SK-MEL-5 (cell line): ENCODE results near the gene DPAGT1. TPM values are rescaled to one million over a fixed set of nuclear protein-coding genes. Genes with fewer than 3 reads are reported as not detected.
"Not testable (repeated sequence)": the region's sequence is repeated elsewhere in the genome, so short reads cannot be mapped to it uniquely, and the experiment has no call there.

ENCODE experiments used
- DNase-seq: peaks from one replicate; pipeline ENCODE4 v3.0.0-alpha.2; 2016; ENCODE audit warnings: low read depth, low spot score
- in situ Hi-C: cut with HindIII; loops from 2 replicates; pipeline ENCODE4 v1.10.0; 2016; ENCODE audit warnings: low sequenced_read_pairs, high pct_unique_total_duplicates, low pct_unique_long_range_greater_than_20kb
- polyA plus RNA-seq, 2 experiments: library from polyadenylated mRNA; depleted of rRNA; stranded (reverse); fragments of >200 nt; gene quantifications; 2 replicates each; pipeline ENCODE4 v1.2.3, GENCODE V29; 2015
- total RNA-seq: library from RNA; depleted of rRNA; stranded (reverse); fragments of >200 nt; shearing (Covaris generic); gene quantifications from 2 replicates; pipeline ENCODE4 v1.2.3, GENCODE V29; 2014; rRNA removed

Gene DPAGT1
- 22.3 and 26.1 TPM in 2 replicates for total RNA-seq
- polyA plus RNA-seq (2015; cell fraction: cytosol; rRNA removed) = 50.0 and 56.3 TPM in 2 replicates
- polyA plus RNA-seq (2015; cell fraction: nucleus; rRNA removed) = 186 and 227 TPM in 2 replicates

DNA sequence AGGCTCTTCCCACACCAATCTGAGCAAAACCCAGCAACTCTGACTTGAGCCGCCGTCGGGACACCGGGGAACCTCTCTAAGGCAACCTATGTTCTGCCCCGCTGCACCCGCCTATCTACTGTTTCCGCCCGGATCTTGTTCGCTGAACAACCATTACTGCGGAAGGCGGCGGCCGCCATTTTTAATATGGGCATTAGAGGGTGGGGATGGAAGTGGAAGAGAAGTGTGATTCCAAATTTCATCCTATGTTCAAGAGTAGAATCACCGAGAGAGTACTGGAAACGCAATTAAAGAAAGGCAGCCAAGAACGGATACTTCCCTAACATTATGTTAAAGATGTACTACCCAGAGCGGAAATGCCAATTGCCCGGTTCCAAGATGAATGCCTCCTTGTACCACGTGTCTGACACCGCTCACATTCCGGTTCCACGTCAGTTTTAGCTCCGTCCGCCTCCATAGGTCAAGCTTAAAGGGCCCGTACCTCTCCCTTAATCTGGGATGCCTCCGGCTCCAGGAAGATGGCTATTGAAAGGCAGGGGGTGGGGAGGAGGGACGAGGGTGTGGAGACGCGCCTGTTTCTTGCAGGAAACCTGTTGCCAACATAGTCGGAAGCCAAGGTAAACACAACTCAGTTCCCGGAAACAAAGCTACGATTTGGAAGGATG lies at the start of gene DPAGT1:
Gene DPAGT1, minus strand, starts transcription at position 95 of the 665 bp plus-strand sequence. CDS start 198 bp downstream, outside the sequence.
- DNase-seq = peak; percentile 96
- in situ Hi-C loops = no loop called here

DNA sequence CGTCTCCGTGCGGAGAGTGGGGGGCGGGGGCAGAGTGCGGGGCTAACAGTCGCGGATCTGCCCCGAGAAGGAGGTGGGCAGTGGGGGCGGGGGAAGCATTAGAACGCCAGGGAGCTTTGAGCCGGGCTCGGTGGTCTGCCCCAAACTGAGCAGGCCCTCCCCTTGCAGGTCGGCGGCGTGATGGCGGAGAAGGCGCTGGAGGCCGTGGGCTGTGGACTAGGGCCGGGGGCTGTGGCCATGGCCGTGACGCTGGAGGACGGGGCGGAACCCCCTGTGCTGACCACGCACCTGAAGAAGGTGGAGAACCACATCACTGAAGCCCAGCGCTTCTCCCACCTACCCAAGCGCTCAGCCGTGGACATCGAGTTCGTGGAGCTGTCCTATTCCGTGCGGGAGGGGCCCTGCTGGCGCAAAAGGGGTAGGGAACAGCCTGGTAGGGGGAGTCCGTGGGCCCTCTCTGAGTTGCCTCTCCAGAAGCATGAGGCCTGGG lies 48.2 kb upstream of the DPAGT1 start:
- DNase-seq = no peak
- in situ Hi-C loops = no loop called here

DNA sequence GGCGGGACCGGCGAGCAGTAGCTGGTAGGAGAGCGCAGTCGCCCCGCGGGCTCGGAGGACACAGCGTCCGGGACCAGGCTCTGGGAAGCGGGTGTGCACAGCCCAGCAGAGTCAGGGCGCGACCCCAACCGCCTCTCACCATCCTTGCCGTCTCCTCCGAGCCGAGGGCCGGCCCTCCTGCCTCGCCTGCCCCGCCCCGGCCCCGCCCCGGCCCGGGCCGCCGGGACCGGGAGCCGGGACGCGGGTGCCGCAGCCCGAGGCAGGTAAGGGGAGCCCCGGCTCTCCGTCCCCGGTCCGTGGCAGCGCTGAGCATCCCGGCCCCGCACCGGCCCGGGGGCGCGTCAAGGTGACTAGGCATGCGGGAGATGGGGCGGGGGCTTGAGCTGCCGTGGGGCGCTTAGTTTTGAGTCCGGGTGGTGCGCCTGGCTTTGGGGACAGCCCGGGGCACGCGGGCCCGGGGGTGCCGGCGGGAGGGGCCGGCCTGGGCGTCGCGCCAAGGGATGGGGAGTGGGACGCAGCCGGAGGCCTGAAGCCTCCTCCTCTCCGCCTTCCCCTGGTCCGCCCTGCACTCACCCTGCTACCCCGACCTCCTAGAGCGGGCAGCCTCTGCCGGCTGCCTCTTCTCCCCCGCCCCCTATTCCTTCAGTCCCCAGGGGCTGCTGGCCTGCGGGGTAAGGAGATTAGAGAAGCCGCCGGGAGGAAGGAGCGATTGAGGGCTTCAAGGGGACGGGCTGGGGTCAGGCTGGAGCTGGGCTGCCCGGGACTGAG lies 47.5 kb upstream of the DPAGT1 start, which contains the start of gene ABCG4:
Gene ABCG4, plus strand, starts transcription at position 35 of the 768 bp plus-strand sequence. CDS start 914 bp downstream, outside the sequence.
- DNase-seq = no peak
- in situ Hi-C loops = no loop called here

DNA sequence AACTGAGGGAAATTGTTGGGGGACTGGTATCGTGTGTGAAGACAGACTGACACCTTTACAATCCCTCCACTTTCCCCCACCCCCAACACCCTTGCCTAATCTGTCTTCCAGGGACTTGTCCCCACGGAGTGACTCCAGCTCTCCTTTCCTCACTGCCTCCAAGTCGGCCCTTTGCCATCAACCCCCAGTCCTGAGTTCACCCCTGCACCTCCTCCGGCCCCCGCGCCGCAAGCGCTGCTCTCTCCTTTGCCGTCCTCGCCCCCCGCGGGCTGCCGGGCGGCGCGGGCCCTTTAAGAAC lies 47.0 kb upstream of the DPAGT1 start:
- no peak for DNase-seq
- in situ Hi-C loops = no loop called here

DNA sequence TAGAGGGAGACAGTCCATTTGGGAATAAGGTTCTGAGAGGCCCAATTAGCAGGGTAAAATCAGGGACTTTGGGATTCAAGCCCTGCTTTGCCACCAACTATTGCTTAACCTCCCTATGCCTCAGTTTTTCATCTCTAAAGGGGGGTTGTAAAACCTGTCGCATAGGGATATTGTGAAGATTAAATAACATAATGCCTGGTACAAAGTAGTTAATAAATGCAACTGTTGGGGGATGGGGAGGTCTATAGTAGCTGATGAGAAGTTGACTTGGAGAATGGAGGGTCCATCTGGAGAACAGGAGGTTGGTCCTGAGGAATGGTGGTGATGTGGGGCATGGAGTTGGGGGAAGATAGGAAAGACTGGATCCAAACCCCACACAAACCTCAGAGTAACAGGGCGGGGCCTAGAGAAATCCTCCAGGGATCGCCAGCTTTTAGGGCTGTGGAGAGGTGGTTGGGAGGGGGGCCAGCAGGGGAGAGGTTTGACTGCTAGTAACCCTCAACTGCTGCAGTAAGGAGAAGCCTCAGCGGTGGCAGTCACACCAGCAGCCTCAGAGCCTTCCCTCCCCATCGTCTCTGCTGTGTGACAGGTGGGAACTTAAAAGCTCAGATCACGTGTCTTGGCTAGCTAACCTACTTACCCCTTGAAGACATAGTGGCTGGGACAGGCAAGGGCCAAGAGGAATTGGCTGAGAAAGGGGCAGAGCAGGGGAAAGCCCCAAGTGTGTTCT lies 46.1 kb upstream of the DPAGT1 start:
- no peak for DNase-seq
- in situ Hi-C loops = no loop called here

DNA sequence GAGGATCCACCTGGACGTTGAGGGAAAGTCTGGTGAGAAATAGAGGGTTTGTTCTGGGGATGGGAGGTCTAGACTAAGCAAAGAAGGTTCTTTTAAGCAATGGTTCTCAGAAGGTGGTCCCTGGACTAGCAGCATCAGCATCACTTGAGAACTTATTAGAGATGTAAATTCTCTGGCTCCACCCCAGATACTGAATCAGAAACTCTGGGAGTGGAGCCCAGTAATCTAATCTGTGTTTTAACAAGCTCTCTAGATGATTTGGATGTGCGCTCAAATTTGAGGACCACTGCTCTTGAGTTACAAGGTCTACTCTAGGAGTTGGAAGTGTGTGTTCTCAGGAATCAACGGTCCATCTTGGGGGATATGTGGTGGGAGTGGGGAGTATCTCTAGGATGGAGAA lies 43.9 kb upstream of the DPAGT1 start:
- DNase-seq = no peak
- in situ Hi-C loops = no loop called here

DNA sequence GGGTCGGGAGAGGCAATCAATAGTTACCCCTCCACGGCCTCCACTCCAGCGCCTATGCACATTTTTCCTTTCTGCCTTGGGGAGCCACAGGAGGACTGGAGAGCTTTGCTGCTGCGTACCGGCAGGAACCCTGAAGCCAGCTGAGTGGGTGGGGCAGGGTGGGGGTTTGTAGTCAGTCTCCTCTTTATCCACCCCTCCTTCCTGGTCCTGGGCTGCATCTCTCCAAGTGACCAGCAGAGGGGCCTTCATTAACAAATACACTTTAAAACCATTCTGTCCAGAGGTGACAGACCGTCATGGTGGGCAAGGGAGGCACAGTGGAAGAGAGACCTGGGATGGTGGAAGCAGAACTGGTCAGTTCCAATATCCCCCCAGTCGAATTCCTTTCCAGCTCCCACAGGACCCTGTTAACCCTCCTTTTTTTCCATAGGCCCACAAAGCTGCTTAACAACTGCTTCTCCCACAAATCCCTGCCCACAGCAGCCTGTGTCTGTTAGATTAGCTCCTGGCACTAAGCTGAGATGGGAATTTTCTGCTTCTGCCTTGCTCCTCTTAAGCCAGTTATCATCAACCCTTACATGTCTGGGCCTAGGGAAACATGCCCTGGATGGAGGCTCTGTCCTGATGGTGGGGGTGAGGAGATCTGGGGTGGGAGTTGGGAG lies 43.3 kb upstream of the DPAGT1 start:
- DNase-seq = peak; percentile 81
- in situ Hi-C loops = no loop called here

DNA sequence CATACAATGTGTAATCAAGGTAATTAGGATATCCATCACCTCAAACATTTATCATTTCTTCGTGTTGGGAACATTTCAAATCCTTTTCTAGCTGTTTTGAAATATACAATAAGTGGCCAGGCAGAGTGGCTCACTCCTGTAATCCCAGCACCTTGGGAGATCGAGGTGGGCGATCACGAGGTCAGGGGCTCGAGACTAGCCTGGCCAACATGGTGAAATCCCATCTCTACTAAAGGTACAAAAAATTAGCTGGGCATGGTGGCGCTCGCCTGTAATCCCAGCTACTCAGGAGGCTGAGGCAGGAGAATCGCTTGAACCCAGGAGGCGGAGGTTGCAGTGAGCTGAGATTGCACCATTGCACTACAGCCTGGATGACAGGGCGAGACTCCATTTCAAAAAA lies 37.6 kb upstream of the DPAGT1 start:
- in situ Hi-C loops = not testable (repeated sequence)

DNA sequence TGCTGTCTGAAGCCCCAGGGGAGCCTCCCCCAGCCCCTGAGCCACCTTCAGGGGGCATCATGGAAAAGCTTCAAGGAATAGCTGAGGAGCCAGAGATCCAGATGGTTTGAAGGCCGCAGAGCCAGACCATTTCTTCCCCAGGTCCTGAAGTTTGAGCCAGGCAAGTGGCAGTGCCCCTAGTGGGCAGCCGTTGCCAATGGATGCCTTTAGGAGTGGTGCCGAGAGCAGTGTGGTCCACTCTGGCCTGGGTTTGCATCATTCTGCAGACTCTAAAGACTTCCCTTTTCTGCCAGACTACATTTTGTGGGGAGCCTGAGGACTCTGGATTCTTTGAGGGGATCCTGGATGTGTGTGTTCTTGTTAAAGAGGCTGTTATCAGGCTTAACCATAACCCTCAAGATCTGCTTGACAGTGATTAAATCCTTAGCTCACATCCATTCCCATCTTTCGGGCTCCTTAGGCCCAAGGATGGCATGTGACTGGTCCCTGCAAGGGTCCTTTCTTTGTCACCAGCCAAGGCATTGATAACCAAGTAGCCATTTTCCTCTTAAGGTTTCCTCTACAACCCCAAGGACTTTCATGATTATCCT lies 32.8 kb upstream of the DPAGT1 start:
- DNase-seq = peak; percentile 56
- in situ Hi-C loops = no loop called here

More for the DNA sequence above, 37.6 kb upstream of the DPAGT1 start:
- not testable (repeated sequence) for DNase-seq

DNA sequence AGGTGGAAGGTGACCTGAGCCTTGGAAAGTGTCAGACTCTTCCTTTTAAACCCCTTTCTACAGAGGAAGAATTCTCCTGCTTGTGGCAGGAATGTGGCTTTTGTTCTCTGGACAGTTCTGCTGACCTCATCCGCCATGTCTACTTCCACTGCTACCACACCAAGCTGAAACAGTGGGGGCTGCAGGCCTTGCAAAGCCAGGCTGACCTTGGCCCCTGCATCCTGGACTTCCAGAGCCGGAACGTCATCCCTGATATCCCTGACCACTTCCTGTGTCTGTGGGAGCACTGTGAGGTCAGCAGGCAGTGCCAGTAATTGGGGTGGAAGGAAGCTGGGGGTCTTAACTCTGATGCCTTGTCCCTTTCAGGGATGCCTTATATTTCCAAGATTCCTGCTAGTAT lies 29.0 kb upstream of the DPAGT1 start:
- DNase-seq = no peak
- in situ Hi-C loops = no loop called here

DNA sequence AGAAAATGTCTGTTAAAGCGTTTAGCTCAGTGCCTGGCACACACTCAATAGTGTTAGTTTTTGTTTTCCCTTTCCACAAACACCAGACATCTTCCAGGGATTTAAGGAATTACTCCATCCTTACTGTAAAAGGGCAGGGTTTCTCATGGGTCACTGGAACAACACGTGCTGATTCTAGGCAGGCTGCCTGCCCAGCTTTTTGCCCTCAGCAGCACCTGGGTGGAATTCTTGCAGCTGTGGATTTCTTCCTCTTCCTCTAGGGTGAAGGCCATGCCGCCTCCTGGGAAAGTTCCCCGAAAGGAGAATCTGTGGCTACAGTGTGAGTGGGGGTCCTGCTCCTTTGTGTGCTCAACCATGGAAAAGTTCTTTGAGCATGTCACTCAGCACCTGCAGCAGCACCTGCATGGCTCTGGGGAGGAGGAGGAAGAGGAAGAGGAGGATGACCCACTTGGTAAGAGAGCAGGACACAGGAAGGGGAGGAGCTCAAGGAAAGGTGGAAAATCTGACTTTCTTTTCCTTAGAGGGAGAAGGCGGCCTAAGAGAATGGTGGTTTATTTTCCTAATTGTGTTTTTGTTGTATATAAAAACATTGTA lies 25.1 kb upstream of the DPAGT1 start:
- in situ Hi-C loops = no loop called here
- DNase-seq = no peak

DNA sequence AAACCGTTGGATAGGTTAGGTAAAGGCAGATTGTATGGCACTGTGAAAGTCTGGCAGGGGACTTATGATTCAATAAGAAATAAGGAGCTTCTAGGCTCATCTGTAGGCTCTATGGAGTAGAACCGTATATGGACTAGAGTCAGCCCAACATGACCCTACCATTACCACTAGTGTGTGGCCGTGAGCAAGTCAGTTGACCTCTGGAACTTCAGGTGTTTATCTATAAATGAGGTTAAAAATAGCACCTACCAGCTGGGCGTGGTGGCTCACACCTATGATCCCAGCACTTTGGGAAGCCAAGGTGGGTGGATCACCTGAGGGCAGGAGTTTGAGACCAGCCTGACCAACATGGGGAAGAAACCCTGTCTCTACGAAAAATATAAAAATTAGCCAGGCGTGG lies 24.2 kb upstream of the DPAGT1 start:
- in situ Hi-C loops = no loop called here
- no peak for DNase-seq

DNA sequence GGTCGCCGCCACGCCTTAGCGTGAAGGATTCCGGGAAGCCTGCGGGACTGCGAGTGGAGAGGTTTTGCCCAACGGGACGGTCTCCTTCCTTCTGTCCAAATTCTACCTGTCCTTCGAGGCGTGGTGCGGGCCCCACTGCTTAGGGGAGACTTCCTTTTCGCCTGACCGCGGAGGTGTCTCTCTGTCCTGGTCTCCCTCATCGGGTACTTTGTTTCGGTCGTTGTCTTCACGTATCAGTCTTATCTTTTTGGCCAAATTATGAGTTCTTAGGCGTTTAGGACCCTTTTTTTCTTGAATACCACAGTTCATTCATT lies 20.1 kb upstream of the DPAGT1 start:
- in situ Hi-C loops = no loop called here
- no peak for DNase-seq

DNA sequence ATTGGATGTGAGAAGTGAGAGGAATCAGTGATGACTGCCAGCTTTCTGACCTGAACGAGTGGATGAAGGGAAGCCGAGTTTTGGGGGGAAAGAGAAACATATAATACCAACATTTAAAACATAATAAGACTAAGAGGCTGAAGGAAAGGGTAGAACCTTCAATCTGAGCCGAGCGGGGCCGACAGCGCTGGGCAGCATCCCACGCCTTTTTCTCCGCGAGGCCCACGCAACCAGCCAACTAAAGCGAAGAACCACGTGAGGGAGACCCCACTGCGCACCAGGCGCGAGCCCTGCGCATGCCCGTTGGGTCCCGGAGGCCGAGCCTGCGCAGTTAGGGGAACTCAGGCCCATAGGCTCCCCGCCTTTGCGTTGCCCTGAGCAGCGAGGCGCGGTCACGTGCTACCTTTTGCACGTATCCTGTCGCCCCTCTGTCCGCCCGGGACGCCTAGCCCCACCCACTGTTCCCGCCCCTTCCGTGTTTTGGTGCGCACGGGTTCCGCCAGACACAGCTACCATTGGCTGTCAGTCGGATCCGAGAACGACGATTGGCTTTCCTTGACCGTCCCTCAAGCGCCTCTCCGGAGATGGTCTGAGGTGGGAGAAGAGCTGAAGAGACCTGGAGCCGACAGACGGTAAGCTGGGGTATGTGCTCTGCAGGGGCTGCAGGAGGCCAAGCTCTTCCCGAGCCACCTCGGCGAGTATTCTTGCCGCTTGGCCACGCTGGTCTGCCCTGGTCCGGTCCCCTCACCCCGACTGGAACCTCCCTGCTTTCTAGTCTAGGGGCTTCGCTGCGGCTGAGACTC lies 19.6 kb upstream of the DPAGT1 start, which contains the start of gene HINFP:
Gene HINFP, plus strand, starts transcription at position 573 of the 803 bp plus-strand sequence. CDS start 5,365 bp downstream, outside the sequence.
- in situ Hi-C loops = no loop called here
- DNase-seq = peak; percentile 97

DNA sequence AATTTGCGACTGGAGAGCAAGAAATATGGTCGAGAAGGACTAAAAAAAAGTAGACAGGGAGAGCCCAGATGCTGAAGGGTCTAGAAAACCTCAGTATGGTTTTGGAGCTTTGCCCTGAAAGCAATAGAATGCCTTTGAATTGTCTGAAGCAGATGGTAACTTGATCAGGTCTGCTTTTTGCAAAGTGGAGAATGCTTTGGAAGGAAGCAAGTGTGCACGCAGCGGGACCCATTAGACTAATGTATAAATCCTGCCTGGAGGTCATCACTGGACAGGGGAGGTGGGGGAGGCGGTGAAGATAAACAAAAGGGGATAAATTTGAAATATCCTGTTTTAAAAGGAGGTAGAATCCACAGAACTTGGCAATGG lies 19.0 kb upstream of the DPAGT1 start:
- in situ Hi-C loops = no loop called here
- no peak for DNase-seq

DNA sequence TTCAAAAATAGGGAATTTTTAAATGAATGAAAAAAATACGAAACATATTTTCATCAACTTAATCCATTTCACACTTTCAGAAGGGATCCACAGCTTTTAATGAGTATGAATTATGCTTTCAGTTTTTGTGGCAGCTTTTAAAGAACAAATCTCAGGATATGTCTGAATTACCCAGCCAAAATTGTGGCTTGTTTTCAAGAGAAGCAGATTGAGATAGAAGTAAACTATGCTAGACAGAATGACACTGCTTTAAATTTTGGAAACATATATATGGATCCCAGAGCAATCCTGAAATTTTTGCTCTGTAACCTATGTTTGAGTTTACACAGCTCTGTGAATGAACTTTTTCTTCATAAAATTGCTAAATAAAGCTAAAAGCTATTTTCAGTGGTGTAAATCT lies 17.3 kb upstream of the DPAGT1 start:
- in situ Hi-C loops = no loop called here

More for the DNA sequence above, 17.3 kb upstream of the DPAGT1 start:
- DNase-seq = no peak
